ENCODE data around the gene PRMT1. TPM values are rescaled to one million over a fixed set of nuclear protein-coding genes. Genes with fewer than 3 reads are reported as not detected.

The PRMT1 gene
- total and polyA plus RNA-seq, 9 of the 15 experiments (the other 6 are each of a cell fraction or from before 2014, with no cell fraction given): 13.3 to 464 (median 326) TPM

DNA sequence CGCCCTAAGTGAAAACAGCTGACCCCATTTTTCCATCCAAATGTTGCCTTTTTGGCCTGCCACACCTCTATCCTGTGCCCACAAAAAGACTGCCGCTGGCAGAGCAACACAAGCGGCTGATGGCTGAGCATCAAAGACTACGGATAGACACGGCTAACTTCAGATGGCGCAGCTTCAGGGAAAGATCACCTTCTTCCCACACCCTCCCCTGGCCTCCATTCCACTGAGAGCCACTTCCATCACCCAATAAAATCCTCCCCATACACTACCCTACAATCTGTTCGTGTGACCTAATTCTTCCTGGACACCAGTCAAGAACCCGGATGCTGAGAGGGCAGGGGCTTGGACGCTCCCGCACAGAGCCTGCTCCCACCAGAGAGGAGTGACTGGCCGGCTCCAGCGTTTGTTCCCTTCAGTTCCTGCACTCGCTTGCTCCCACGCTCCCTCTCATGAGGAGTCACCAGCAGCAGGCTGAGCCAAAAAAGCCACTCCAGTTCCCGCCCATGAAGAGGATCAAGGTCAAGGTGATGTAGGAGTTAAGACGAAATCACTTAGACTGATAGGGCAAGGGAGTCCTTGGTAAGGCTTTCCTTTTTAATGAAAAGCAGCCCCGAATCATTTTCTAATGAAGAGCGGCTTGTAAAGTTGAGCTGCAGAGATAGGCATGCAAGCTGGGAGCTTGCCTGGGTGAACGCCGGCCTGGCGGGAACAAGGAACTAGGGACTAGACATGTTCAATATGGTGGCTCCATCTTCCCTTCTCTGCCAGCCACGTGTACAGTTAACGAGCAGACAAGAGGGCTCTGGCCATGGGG is 50.4 kb downstream of the PRMT1 start (continued):
- no peak for TF ChIP-seq SRSF1 (IDR thresholded peaks at IDR 0.05; ENCODE audit: low read depth, low read length)
- no peak for TF ChIP-seq FOXJ3 (CRISPR knock-in tag; IDR thresholded peaks at IDR 0.05)
- no peak for TF ChIP-seq ZNF347 (CRISPR knock-in tag; IDR thresholded peaks at IDR 0.05; ENCODE audit: low read depth)
- no peak for TF ChIP-seq CHCHD3 (CRISPR knock-in tag; IDR thresholded peaks at IDR 0.05)
- TF ChIP-seq PHF20 (IDR thresholded peaks at IDR 0.05; ENCODE audit: partially characterized antibody): no peak
- no peak for TF ChIP-seq MTF1 (CRISPR knock-in tag; IDR thresholded peaks at IDR 0.05; ENCODE audit: borderline replicate concordance)
- TF ChIP-seq IFI16 (CRISPR knock-in tag; IDR thresholded peaks at IDR 0.05): no peak
- no peak for TF ChIP-seq SAFB (IDR thresholded peaks at IDR 0.05; ENCODE audit: borderline replicate concordance, low read depth, low read length)
- TF ChIP-seq ZNF584 (CRISPR knock-in tag; IDR thresholded peaks at IDR 0.05; ENCODE audit: low read depth): no peak
- TF ChIP-seq, protein P1, sequence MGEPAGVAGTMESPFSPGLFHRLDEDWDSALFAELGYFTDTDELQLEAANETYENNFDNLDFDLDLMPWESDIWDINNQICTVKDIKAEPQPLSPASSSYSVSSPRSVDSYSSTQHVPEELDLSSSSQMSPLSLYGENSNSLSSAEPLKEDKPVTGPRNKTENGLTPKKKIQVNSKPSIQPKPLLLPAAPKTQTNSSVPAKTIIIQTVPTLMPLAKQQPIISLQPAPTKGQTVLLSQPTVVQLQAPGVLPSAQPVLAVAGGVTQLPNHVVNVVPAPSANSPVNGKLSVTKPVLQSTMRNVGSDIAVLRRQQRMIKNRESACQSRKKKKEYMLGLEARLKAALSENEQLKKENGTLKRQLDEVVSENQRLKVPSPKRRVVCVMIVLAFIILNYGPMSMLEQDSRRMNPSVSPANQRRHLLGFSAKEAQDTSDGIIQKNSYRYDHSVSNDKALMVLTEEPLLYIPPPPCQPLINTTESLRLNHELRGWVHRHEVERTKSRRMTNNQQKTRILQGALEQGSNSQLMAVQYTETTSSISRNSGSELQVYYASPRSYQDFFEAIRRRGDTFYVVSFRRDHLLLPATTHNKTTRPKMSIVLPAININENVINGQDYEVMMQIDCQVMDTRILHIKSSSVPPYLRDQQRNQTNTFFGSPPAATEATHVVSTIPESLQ (CRISPR knock-in tag; IDR thresholded peaks at IDR 0.05): no peak
- TF ChIP-seq, protein P2, sequence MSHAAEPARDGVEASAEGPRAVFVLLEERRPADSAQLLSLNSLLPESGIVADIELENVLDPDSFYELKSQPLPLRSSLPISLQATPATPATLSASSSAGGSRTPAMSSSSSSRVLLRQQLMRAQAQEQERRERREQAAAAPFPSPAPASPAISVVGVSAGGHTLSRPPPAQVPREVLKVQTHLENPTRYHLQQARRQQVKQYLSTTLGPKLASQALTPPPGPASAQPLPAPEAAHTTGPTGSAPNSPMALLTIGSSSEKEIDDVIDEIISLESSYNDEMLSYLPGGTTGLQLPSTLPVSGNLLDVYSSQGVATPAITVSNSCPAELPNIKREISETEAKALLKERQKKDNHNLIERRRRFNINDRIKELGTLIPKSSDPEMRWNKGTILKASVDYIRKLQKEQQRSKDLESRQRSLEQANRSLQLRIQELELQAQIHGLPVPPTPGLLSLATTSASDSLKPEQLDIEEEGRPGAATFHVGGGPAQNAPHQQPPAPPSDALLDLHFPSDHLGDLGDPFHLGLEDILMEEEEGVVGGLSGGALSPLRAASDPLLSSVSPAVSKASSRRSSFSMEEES (CRISPR knock-in tag; IDR thresholded peaks at IDR 0.05): no peak
- TF ChIP-seq ZKSCAN8 (CRISPR knock-in tag; IDR thresholded peaks at IDR 0.05): no peak
- no peak for TF ChIP-seq NR2C1 (IDR thresholded peaks at IDR 0.05)
- 0 out of 2 replicates have a peak, but pooled peaks have one; percentile 11 for TF ChIP-seq NR2C1 (tag; IDR thresholded peaks at IDR 0.05)
- TF ChIP-seq, protein P3, sequence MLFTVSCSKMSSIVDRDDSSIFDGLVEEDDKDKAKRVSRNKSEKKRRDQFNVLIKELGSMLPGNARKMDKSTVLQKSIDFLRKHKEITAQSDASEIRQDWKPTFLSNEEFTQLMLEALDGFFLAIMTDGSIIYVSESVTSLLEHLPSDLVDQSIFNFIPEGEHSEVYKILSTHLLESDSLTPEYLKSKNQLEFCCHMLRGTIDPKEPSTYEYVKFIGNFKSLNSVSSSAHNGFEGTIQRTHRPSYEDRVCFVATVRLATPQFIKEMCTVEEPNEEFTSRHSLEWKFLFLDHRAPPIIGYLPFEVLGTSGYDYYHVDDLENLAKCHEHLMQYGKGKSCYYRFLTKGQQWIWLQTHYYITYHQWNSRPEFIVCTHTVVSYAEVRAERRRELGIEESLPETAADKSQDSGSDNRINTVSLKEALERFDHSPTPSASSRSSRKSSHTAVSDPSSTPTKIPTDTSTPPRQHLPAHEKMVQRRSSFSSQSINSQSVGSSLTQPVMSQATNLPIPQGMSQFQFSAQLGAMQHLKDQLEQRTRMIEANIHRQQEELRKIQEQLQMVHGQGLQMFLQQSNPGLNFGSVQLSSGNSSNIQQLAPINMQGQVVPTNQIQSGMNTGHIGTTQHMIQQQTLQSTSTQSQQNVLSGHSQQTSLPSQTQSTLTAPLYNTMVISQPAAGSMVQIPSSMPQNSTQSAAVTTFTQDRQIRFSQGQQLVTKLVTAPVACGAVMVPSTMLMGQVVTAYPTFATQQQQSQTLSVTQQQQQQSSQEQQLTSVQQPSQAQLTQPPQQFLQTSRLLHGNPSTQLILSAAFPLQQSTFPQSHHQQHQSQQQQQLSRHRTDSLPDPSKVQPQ (CRISPR knock-in tag; IDR thresholded peaks at IDR 0.05; ENCODE audit: borderline replicate concordance): no peak
- TF ChIP-seq SNIP1 (IDR thresholded peaks at IDR 0.05; ENCODE audit: low read depth): no peak
- TF ChIP-seq ZNF785 (CRISPR knock-in tag; IDR thresholded peaks at IDR 0.05): no peak
